Endothelial cell (in vitro differentiated cells): Measurements from ENCODE around the gene MYO1D. TPM values are rescaled to one million over a fixed set of nuclear protein-coding genes. Genes with fewer than 3 reads are reported as not detected.

Experiments used
- DNase-seq: peaks from one replicate; pipeline ENCODE4 v3.0.0; 2021; ENCODE audit warnings: low spot score
- H3K27ac Mint-ChIP-seq: one replicate; pipeline ENCODE4 v1.8.0; 2021; ENCODE audit warnings: mixed read lengths, inconsistent platforms; ENCODE audit not compliant: unreplicated experiment
- H3K27me3 Mint-ChIP-seq: one replicate; pipeline ENCODE4 v1.8.0; 2021; ENCODE audit warnings: mild to moderate bottlenecking, moderate library complexity, mixed read lengths, inconsistent platforms; ENCODE audit not compliant: unreplicated experiment
- H3K36me3 Mint-ChIP-seq: one replicate; pipeline ENCODE4 v1.8.0; 2021; ENCODE audit warnings: mild to moderate bottlenecking, low read depth, mixed read lengths, inconsistent platforms; ENCODE audit not compliant: unreplicated experiment
- H3K4me1 Mint-ChIP-seq: one replicate; pipeline ENCODE4 v1.8.0; 2021; ENCODE audit warnings: mild to moderate bottlenecking, mixed read lengths, inconsistent platforms; ENCODE audit not compliant: unreplicated experiment
- H3K4me3 Mint-ChIP-seq: one replicate; pipeline ENCODE4 v1.8.0; 2021; ENCODE audit warnings: mild to moderate bottlenecking, mixed read lengths, inconsistent platforms; ENCODE audit not compliant: unreplicated experiment
- H3K9me3 Mint-ChIP-seq: one replicate; pipeline ENCODE4 v1.8.0; 2021; ENCODE audit warnings: mixed read lengths, inconsistent platforms; ENCODE audit not compliant: unreplicated experiment
- total RNA-seq: library from RNA; stranded (reverse); fragmentation: NEBNext Ultra II Directional; extraction: Animal tissue kit (Norgen Biotek cat#: 25700); gene quantifications from one replicate; pipeline ENCODE4 v1.2.1, GENCODE V29; 2021; ENCODE audit not compliant: unreplicated experiment
- TF ChIP-seq, protein P1 (sequence below): fragments of 200-600 bp; sonication (generic); IDR thresholded peaks from one replicate; pipeline ENCODE4 v1.5.0; 2021; ENCODE audit warnings: antibody characterized with exemption; ENCODE audit not compliant: unreplicated experiment

The MYO1D gene
- total RNA-seq, 1 donor from 2014 or later, result 26.4 TPM

DNA sequence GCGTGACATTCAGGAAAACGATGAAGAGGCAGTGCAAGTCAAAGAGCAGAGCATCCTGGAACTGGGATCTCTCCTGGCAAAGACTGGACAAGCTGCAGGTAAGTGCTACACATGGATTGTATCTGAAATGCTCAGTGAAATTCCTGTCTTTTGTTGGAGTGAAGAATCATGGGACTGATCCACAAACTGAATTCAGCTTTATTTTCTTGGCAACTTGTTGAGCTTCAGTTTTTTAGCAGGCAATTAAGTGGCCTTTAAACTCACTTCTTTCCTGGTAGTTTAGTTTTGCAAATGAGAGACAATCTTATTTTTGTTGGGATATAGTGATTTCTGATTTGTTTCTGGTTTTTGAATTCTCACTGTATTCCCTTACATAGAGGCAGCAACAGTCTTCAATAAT, 430.0 kb downstream of the MYO1D start:
- H3K27me3 Mint-ChIP-seq, result peaks cover 3% of the 10 kb centered on the region
- DNase-seq, result no peak
- peak overlapping the region; percentile 32 for H3K4me3 Mint-ChIP-seq
- H3K4me1 Mint-ChIP-seq, result peaks cover 16% of the 10 kb centered on the region
- TF ChIP-seq, protein P1, sequence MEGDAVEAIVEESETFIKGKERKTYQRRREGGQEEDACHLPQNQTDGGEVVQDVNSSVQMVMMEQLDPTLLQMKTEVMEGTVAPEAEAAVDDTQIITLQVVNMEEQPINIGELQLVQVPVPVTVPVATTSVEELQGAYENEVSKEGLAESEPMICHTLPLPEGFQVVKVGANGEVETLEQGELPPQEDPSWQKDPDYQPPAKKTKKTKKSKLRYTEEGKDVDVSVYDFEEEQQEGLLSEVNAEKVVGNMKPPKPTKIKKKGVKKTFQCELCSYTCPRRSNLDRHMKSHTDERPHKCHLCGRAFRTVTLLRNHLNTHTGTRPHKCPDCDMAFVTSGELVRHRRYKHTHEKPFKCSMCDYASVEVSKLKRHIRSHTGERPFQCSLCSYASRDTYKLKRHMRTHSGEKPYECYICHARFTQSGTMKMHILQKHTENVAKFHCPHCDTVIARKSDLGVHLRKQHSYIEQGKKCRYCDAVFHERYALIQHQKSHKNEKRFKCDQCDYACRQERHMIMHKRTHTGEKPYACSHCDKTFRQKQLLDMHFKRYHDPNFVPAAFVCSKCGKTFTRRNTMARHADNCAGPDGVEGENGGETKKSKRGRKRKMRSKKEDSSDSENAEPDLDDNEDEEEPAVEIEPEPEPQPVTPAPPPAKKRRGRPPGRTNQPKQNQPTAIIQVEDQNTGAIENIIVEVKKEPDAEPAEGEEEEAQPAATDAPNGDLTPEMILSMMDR, result no peak
- peak overlapping the region; percentile 27 for H3K27ac Mint-ChIP-seq
- peaks cover 7% of the 10 kb centered on the region for H3K36me3 Mint-ChIP-seq
- no peaks in the 10 kb centered on the region for H3K9me3 Mint-ChIP-seq

DNA sequence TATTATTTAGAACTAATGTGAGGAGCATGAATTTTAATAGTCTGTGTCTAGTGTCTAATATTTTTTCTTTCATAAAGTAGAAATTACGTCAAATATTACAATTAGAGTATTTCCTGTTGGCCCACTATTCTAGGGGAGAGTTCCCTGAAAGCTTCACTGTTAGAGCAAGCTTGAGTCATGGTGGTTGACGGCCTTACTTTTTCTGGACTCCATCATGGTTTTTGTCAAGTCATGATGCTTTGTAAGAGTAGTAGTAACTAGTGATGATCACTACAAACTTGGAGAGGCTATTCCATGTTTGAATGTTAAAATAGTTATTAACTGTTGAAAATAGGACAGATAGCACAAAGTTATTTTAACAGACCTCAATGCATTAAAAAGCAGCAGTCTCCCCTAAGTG, 431.0 kb downstream of the MYO1D start:
- Mint-ChIP-seq H3K4me1 (peaks cover 16% of the 10 kb centered on the region), H3K27me3 (peaks cover 3% of the 10 kb centered on the region), H3K4me3 (peak overlapping the region; percentile 85), H3K9me3 (no peaks in the 10 kb centered on the region), H3K36me3 (peaks cover 5% of the 10 kb centered on the region), H3K27ac (no peak overlapping the region)
- TF ChIP-seq, protein P1, result no peak
- no peak for DNase-seq

GRCh38 chr17:32445497-32445896, 431.4 kb downstream of the MYO1D start:
- DNase-seq, result no peak
- Mint-ChIP-seq H3K4me3 (peak overlapping the region; percentile 85), H3K36me3 (peaks cover 4% of the 10 kb centered on the region), H3K9me3 (no peaks in the 10 kb centered on the region), H3K27ac (peak overlapping the region; percentile 93), H3K27me3 (peaks cover 3% of the 10 kb centered on the region), H3K4me1 (peaks cover 16% of the 10 kb centered on the region)
- TF ChIP-seq, protein P1, result no peak

GRCh38 chr17:32445074-32445415, 431.9 kb downstream of the MYO1D start:
- H3K4me3 Mint-ChIP-seq, result peak overlapping the region; percentile 85
- H3K27me3 Mint-ChIP-seq, result peaks cover 3% of the 10 kb centered on the region
- peak overlapping the region; percentile 93 for H3K27ac Mint-ChIP-seq
- H3K9me3 Mint-ChIP-seq, result no peaks in the 10 kb centered on the region
- DNase-seq, result no peak
- TF ChIP-seq, protein P1, result no peak
- H3K36me3 Mint-ChIP-seq, result peaks cover 4% of the 10 kb centered on the region
- H3K4me1 Mint-ChIP-seq, result peaks cover 16% of the 10 kb centered on the region

DNA sequence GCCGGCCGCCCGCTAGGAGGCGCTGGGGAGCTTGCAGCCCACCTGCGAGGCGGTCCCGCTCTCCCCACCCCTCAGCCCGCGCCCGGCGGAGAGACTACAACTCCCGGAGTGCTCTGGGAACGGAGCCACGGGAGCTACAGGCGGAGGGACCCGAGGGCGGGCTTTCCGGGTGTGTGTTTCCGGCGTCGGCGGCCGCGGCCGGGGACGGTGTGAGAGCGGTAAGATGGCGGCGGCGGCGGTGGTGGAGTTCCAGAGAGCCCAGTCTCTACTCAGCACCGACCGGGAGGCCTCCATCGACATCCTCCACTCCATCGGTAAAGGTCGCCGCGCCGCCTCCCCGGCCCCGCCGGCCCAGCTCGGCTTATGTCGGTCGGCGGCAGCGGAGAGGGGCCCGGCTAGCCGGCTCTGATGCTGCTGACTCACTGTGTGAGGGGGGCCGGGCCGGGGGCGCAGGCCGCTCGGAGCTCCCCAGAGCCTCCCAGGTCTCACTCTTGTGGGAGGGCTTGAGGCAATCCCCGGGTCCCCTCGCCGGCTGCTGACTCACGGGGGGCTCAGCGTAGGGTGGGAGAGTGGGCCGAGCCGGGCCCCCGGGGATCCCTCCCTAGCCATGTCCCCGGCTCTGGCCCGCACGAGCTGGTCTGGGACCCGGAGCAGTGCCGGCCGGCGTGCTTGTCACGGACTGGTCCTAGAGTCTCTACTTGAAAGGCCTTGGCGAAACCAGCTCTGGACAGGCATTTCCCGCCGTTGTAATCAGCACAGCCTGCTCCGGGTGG, 432.4 kb downstream of the MYO1D start, which contains the start of gene PSMD11:
Gene PSMD11, plus strand, starts transcription at position 210 of the 773 bp plus-strand sequence. Its CDS starts 14 bp downstream, at position 224.
- peak within 1 kb of the TSS; percentile 88 for H3K4me3 Mint-ChIP-seq
- peaks cover 3% of the 10 kb centered on the region for H3K27me3 Mint-ChIP-seq
- H3K9me3 Mint-ChIP-seq, result no peaks in the 10 kb centered on the region
- peak within 1 kb of the TSS; percentile 93 for H3K27ac Mint-ChIP-seq
- TF ChIP-seq, protein P1, result peak; percentile 76
- peak; percentile 100 for DNase-seq
- peaks cover 16% of the 10 kb centered on the region for H3K4me1 Mint-ChIP-seq
- H3K36me3 Mint-ChIP-seq, result peaks cover 4% of the 10 kb centered on the region
